HG02798 (cell line): ENCODE measurements around the gene CDC42BPA.
"Not testable (repeated sequence)": the region's sequence is repeated elsewhere in the genome, so short reads cannot be mapped to it uniquely, and the experiment has no call there.

ENCODE experiments used
- ATAC-seq: cut with Tn5 transposase; IDR thresholded peaks from one replicate; pipeline ENCODE4 v1.9.1; 2021; ENCODE audit warnings: mild to moderate bottlenecking; ENCODE audit not compliant: unreplicated experiment, poor library complexity

The CDC42BPA gene

GRCh38 chr1:227342075-227342829, 24.0 kb upstream of the CDC42BPA start:
- ATAC-seq, result no peak

- not testable (repeated sequence) for ATAC-seq
Observed at GRCh38 chr1:227336136-227336535, 17.8 kb upstream of the CDC42BPA start.

DNA sequence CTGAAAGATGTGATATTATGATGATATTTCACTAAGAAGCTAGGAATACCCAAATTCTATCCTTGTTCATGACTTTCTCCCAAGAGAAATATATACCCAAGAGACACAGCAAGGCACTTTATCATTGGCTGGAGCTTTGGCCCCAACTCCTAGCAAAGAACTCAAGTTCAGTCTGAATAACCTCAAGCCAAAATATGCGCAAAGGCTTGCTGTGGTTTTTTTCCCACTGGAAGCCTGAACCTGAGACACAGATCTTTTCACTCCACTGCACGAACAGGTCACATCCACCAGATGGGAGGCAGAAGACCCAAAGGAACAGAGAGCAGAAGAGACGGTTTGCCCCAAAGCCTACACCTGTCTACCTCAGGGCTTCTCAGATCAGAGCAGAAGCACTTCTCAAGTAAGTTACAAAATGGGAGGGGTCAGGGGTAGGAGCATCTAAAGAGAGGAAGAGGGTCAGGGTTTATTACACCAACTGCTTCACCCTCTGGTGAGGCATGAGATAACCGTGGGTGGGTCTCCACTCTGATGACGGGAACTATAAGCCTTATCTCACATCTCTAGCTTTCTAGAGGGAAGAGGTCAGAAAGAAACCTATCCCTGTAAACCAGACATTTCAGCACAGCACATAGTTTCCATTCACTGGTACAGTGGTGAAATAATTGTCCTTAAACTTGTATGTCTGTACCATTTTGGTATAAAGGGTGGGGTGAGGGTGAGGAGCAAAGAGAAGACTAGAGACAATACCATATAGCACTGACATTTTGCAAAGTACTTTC, 17.1 kb upstream of the CDC42BPA start:
- no peak for ATAC-seq

DNA sequence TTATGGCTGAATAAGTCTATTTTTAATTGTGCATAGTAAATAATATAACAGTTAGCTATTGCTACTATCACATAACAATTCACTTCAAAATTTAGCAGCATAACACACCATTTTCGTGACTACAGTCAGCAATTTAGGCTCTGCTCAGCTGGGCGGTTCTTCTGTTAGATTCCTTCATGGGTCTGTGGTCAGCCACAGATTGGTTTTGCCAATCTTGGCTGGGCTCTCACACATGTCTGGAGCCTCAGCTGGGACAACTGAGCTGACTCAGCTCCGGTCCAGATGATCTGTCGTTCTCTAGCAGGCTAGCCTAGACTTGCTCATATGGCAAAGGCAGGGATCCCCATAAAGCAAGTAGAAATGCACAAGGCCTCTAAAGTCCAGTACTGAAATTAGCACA, 15.1 kb upstream of the CDC42BPA start:
- ATAC-seq, result no peak

DNA sequence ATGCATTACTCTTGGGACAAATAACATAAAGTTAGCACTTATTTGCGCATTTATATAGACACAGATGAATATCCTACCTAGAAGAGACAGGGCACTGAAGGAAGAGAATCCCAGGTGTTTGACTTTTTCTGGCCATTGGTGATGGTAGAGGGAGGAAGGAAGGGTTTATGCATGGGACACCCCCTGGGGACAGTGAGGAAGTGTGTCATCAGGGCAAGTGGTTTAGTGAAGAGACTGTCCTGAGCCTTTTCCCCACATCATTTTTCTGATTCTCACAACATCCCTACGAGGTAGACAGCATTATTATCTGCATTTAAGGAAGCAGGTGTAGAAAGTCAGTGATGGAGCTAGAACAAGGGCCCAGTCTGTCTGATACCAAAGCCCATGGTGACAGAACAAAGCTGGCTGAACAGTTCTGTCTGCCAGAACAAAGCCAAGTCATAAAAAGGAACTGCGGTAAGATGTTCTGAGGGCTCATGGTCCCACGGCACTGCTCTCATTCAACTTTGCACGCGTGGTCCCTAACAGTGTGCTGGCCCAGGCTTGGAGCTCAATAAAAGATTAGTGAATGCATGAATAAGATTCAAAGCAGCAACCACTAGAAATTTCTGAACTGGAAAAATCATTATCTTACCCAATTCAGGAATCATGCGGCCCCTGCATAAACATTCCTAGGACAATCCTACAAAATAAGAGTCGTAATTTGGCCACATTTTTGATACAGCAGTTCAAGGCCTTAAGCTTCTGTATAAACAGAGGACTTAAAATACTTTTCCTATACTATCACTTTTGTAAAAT, 12.2 kb upstream of the CDC42BPA start:
- no peak for ATAC-seq

DNA sequence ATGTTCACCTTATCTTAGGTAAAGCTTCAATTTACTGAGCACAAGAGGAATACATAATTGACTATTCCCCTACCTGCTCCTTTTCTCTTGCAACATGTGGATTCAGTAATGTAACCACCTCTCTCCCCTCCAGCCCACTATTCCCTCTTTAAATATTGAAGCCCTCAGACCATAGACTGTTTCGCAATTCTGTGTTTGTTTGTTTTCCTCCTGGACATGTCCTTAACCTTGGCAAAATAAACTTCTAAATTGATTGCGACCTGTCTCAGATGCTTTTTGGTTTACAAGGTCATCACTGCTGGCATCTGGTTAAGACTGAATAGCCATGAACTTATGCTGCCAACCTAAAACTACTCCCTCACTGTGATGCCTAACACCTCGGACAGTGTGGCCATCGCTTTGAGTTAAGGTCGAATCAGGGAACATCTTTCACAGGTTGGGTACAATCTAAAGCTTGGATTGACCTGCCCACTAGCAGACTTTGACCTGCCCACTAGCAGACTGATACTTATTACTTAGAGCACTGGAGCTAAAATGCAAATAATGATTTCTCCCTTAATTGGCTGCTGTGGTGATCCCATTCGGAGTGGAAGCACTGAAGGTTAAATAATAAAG, 10.2 kb upstream of the CDC42BPA start:
- ATAC-seq, result no peak

DNA sequence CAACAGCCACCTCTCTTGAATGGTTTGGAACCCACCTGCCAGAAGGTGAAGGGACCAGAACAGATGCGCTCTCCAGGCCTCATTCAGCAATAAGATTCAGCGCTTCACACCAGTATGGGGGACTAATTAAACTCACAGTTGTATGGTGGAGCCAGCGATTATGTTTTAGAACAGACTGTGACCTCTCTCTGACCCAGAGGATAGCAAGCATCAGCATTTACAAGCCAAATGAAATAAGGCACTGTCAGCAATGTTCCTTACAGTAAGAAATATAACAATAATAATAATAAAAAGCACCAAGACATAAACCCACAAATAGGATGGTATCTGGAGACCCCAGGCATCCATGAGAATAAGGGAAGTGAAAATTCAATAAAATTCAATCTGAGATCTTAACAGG, 6.9 kb upstream of the CDC42BPA start:
- no peak for ATAC-seq

GRCh38 chr1:227323967-227324268, 5.6 kb upstream of the CDC42BPA start:
- ATAC-seq, result no peak

GRCh38 chr1:227323171-227323966, 5.1 kb upstream of the CDC42BPA start:
- ATAC-seq, result no peak

DNA sequence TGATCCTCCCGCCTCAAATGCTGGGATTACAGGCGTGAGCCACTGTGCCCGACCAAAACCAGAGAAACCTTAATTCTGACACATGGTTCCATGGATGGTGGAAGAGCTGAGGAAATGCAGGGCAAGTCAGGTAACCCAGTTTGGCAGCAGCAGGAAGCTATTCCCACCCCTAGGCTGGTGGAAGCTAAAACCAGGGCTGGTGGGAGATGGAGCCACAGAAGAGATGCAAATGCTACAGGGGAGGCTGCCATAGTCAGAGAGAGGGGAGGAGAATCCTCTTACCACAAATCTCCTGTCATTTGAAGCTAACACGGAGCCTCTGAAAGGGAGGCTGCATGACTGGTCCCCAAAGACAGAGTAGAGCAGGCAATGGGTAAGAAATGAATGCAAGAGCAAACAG, 4.1 kb upstream of the CDC42BPA start:
- no peak for ATAC-seq

DNA sequence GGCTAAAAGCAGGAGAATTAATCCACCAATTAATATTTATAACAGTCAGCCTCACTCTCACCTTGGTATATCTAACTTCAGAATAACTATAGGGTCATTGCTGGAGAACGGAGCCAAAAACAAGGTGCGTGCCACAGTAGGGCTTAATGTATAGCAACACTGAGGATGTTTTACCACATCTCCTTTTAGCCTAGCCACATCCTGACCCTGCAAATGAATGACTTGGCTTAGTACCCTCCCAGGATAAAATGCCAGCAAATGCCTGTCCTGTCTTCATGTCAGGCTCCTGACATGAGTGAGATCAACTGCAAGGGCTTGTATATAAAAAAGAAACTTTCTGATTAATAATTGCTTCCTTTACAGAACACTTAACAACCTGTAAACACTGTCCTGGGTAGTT, 2.7 kb upstream of the CDC42BPA start:
- no peak for ATAC-seq

GRCh38 chr1:227320476-227320875, 2.2 kb upstream of the CDC42BPA start:
- ATAC-seq, result peak; percentile 23

GRCh38 chr1:227318853-227319607, 738 bp upstream of the CDC42BPA start:
- ATAC-seq, result no peak

DNA sequence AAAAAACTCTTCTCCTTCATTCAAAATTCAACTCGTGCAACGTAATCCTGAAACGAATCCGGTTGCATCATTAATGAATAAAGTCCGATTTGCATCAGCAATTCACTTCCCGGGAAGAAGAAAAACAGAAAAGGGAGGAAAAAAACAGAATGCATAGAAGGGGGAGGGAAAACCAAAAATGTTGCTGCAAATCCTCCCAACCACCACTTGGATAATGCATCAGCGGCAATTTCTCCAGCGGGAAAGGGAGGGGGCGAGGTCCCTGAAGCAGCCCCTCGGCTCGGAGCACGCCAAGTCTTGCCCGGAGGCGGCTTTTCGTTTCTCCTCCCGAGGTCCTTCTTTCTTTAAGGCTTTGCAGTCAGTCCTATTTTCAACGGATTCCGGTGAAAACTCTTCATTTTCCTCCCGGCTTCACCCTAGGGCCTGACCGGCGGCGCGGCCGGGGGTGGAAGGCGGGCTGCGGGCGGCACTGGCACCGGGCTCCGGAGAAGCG, 723 bp downstream of the CDC42BPA start:
- no peak for ATAC-seq

DNA sequence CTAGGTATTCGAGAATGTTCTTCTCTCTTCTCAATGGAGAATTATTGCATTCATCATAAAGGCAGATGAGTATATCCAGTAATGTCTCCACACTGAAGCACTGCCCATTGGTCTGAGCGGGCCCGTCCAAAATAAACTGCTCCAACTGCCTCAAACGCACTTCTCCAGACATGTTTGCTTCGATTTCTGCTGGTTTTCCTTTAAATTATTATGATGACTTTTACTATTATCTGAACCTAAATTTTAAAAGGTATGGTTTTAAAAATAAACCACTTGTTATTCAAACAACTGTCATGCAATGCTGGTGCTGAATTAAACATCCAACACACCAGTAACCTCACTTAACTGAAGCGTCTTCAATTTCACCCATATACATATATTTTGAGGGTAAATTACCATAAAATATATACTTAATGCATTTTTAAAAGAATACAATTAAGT, 1.3 kb downstream of the CDC42BPA start:
- no peak for ATAC-seq

DNA sequence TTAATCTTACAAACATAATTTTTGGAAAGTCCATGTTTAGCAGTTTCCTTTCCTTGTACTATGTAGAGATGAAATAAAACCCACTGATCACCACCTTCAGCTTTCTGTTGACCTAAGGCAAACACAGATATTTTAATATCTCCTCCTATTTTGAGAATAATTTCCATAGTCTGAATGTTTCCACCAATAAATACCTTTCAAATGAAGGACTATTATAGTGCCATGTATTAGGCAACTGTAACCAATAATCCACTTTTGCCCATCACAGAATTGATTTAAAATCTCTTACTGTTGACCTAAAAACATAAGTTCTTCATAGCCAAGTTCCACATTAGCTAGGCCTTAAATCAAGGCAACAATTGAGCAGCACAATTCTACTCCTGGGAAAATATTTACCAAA, 1.8 kb downstream of the CDC42BPA start:
- ATAC-seq, result no peak

GRCh38 chr1:227315629-227316346, 2.5 kb downstream of the CDC42BPA start:
- no peak for ATAC-seq
